Neural crest cell (in vitro differentiated cells): Measurements from ENCODE around the gene RARA. TPM values are rescaled to one million over a fixed set of nuclear protein-coding genes. Genes with fewer than 3 reads are reported as not detected.

Experiments used
- DNase-seq: peaks from one replicate; pipeline ENCODE4 v3.0.0; 2021; ENCODE audit warnings: low read depth, mixed read lengths, low spot score
- H3K27ac Mint-ChIP-seq: one replicate; pipeline ENCODE4 v1.8.0; 2021; ENCODE audit warnings: mild to moderate bottlenecking, mixed read lengths; ENCODE audit not compliant: unreplicated experiment
- H3K27me3 Mint-ChIP-seq: 2 replicates; pipeline ENCODE4 v1.8.0; 2021; ENCODE audit warnings: low read depth, mild to moderate bottlenecking, mixed read lengths
- H3K36me3 Mint-ChIP-seq: 2 replicates; pipeline ENCODE4 v1.8.0; 2021; ENCODE audit warnings: low read depth, mild to moderate bottlenecking, mixed read lengths
- H3K4me1 Mint-ChIP-seq: 2 replicates; pipeline ENCODE4 v1.8.0; 2021; ENCODE audit warnings: mixed read lengths
- H3K4me3 Mint-ChIP-seq: one replicate; pipeline ENCODE4 v1.8.0; 2021; ENCODE audit warnings: mild to moderate bottlenecking, mixed read lengths
- H3K9me3 Mint-ChIP-seq: 2 replicates; pipeline ENCODE4 v1.8.0; 2021; ENCODE audit warnings: mixed read lengths
- total RNA-seq: library from RNA; stranded (reverse); gene quantifications from 2 replicates; pipeline ENCODE4 v1.2.1, GENCODE V29; 2021
- TF ChIP-seq, protein P1 (sequence below): fragments of 200-600 bp; sonication (generic); conservative IDR thresholded peaks from 2 replicates; pipeline ENCODE4 v1.5.0; 2021; ENCODE audit warnings: antibody characterized with exemption, mild to moderate bottlenecking

Gene RARA
- total RNA-seq, 1 donor from 2014 or later = 25.9 TPM

DNA sequence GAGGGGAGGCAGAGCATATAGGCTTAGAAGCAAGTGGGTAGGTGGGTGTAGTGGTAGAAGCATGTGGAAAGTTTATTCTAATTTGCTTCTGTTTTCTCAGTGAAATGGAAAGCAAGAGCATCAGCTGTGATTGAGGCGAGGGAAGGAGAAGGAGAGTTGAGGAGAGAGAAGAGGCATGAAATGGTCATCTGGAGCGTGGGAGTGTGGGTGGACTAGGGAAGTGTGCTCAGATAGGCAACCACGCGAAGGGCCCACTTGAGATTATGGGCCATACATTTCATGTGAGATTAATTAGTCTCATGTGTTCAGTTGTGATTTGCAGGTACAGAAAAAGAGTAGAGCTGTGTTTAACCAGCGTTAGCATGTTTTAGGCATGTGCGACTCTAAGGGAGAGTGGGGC, 42.1 kb upstream of the RARA start:
- TF ChIP-seq, protein P1, sequence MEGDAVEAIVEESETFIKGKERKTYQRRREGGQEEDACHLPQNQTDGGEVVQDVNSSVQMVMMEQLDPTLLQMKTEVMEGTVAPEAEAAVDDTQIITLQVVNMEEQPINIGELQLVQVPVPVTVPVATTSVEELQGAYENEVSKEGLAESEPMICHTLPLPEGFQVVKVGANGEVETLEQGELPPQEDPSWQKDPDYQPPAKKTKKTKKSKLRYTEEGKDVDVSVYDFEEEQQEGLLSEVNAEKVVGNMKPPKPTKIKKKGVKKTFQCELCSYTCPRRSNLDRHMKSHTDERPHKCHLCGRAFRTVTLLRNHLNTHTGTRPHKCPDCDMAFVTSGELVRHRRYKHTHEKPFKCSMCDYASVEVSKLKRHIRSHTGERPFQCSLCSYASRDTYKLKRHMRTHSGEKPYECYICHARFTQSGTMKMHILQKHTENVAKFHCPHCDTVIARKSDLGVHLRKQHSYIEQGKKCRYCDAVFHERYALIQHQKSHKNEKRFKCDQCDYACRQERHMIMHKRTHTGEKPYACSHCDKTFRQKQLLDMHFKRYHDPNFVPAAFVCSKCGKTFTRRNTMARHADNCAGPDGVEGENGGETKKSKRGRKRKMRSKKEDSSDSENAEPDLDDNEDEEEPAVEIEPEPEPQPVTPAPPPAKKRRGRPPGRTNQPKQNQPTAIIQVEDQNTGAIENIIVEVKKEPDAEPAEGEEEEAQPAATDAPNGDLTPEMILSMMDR = no peak
- DNase-seq = no peak
- no peaks in the 10 kb centered on the region for H3K27me3 Mint-ChIP-seq
- no peak overlapping the region for H3K27ac Mint-ChIP-seq
- no peak overlapping the region for H3K4me3 Mint-ChIP-seq
- no peaks in the 10 kb centered on the region for H3K9me3 Mint-ChIP-seq
- peaks cover 11% of the 10 kb centered on the region for H3K36me3 Mint-ChIP-seq
- H3K4me1 Mint-ChIP-seq = no peaks in the 10 kb centered on the region

DNA sequence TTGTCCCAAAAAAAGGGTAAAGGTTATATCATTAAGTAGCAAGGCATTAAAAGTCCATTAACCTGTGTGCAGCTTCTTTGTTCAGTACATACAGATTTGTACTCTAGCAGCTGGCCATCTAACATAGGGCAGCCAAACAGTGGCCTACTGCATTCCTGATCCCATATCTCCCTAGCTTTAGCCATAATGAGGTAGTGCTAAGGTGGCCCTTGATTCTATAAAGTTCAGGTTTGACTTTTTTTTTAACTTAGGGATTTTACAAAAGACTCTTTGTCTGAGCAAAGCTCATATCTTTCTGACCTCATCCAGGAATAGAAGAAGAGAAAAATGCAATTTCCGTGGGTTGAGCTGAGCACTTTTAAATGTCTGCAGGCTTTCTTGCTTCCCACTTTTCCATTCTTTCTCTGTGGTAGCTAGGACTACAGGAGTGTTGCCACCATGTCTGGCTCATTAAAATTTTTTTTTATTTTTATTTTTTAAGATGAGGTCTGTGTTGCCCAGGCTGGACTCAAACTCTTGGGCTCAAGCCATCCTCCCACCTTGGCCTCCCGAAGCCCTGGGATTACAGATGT, 40.8 kb upstream of the RARA start:
- H3K4me1 Mint-ChIP-seq = no peaks in the 10 kb centered on the region
- H3K9me3 Mint-ChIP-seq = no peaks in the 10 kb centered on the region
- H3K36me3 Mint-ChIP-seq = peaks cover 8% of the 10 kb centered on the region
- no peak overlapping the region for H3K27ac Mint-ChIP-seq
- H3K27me3 Mint-ChIP-seq = no peaks in the 10 kb centered on the region
- no peak overlapping the region for H3K4me3 Mint-ChIP-seq
- no peak for DNase-seq
- TF ChIP-seq, protein P1 = no peak

GRCh38 chr17:40278414-40278813, 30.6 kb upstream of the RARA start:
- TF ChIP-seq, protein P1 = no peak
- H3K36me3 Mint-ChIP-seq = peaks cover 8% of the 10 kb centered on the region
- no peaks in the 10 kb centered on the region for H3K27me3 Mint-ChIP-seq
- no peaks in the 10 kb centered on the region for H3K9me3 Mint-ChIP-seq
- no peak overlapping the region for H3K27ac Mint-ChIP-seq
- no peaks in the 10 kb centered on the region for H3K4me1 Mint-ChIP-seq
- H3K4me3 Mint-ChIP-seq = no peak overlapping the region
- no peak for DNase-seq

- Mint-ChIP-seq H3K4me1 (peaks cover 3% of the 10 kb centered on the region), H3K36me3 (peaks cover 8% of the 10 kb centered on the region), H3K4me3 (no peak overlapping the region), H3K27ac (no peak overlapping the region), H3K27me3 (no peaks in the 10 kb centered on the region), H3K9me3 (no peaks in the 10 kb centered on the region)
- TF ChIP-seq, protein P1 = no peak
- DNase-seq = no peak
Measured at GRCh38 chr17:40279402-40279801, 29.6 kb upstream of the RARA start.

DNA sequence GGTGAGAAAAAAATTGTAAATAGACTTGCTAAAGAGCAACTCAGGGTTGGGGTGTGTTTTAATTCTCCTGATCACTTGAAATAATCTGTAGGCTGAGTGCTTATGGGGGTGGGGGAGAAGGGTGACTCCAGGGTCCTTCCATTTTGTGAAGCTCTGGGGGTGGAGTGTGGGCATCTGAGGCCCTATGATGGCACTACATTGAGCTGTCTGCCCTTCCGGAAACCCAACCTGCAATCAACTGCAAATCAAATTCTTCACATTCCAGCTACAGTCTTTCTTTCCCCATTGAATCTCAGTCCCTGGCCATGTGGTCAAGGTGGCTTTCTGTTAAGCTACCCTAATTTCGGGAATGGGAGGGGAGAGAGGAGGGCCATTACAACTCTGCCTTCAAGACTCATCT, 27.3 kb upstream of the RARA start:
- Mint-ChIP-seq H3K27me3 (no peaks in the 10 kb centered on the region), H3K4me3 (no peak overlapping the region), H3K4me1 (peaks cover 3% of the 10 kb centered on the region), H3K27ac (no peak overlapping the region), H3K36me3 (peaks cover 8% of the 10 kb centered on the region), H3K9me3 (no peaks in the 10 kb centered on the region)
- no peak for DNase-seq
- TF ChIP-seq, protein P1 = no peak
